HL-60 (cell line): ENCODE measurements around the gene UBXN10.

Experiments
- SPI1 ChIP-seq: IDR thresholded peaks from 2 replicates; pipeline ENCODE4 v1.6.1; 2012; ENCODE audit warnings: low read depth, mild to moderate bottlenecking, borderline replicate concordance
- TF ChIP-seq, protein P1 (sequence below): IDR thresholded peaks from one replicate; pipeline ENCODE4 v1.5.1; 2011; ENCODE audit warnings: low read length, control low read depth, inconsistent platforms; ENCODE audit not compliant: insufficient read depth

DNA sequence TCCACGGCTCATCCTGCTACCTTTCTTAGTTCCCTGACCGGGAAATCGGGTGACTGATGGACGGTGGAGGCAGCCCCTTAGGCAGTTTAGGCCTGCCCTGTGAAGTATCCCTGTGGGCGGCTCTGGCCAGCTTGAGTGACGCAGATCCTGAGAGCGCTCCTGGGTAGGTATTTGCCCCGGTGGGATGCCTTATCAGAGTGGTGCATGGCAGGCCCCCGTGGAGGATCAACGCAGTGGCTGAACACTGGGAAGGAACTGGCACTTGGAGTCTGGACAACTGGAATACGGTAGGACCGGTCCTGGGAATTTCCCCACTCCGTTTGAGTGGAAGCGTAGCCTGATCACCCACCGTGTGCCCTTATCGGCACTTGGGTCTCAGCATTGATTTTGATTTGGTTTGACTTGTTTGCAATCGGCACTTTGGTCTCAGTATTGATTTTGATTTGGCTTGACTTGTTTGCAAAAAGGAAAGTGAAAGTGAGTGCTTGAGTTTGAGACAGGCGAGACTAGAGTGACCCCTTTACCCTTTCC lies 31.5 kb upstream of the UBXN10 start:
- TF ChIP-seq, protein P1, sequence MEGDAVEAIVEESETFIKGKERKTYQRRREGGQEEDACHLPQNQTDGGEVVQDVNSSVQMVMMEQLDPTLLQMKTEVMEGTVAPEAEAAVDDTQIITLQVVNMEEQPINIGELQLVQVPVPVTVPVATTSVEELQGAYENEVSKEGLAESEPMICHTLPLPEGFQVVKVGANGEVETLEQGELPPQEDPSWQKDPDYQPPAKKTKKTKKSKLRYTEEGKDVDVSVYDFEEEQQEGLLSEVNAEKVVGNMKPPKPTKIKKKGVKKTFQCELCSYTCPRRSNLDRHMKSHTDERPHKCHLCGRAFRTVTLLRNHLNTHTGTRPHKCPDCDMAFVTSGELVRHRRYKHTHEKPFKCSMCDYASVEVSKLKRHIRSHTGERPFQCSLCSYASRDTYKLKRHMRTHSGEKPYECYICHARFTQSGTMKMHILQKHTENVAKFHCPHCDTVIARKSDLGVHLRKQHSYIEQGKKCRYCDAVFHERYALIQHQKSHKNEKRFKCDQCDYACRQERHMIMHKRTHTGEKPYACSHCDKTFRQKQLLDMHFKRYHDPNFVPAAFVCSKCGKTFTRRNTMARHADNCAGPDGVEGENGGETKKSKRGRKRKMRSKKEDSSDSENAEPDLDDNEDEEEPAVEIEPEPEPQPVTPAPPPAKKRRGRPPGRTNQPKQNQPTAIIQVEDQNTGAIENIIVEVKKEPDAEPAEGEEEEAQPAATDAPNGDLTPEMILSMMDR, result no peak
- no peak for TF ChIP-seq SPI1
